Astrocyte of the cerebellum (primary cell): ENCODE measurements around the gene CA10.

Source experiments
- DNase-seq: peaks from one replicate; pipeline ENCODE4 v3.0.0-alpha.2; 2011; ENCODE audit warnings: low read depth
- H3K4me3 ChIP-seq: 2 replicates; pipeline ENCODE4 v1.5.1; 2011; ENCODE audit warnings: mild to moderate bottlenecking, low read depth, low read length, moderate library complexity
- in situ Hi-C: cut with HindIII; loops from 2 replicates; pipeline ENCODE4 v1.10.0; 2017; ENCODE audit warnings: low sequenced_read_pairs
- TF ChIP-seq, protein P1 (sequence below): IDR thresholded peaks from 2 replicates; pipeline ENCODE4 v1.5.1; 2012; ENCODE audit warnings: low read length, low read depth, moderate library complexity, mild to moderate bottlenecking; ENCODE audit errors: missing control alignments

CA10 gene

DNA sequence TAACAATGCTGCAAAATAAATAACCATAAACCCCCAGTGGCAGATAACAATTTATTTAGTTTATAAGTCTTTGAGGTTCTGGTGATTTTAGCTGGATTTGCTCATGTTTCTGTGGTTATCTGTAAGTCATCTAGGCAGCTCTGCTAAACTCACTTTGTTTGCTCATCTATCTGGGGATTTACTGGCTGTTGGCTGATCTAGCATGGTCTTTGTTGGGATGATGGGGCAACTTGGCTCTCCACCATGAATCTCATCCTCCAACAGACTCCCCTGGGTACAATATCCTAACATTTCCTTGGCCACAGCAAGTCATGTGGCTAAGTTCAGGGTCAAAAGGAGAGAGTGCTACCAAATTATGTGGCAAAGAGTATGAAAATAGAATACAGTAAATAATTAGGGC is 359.3 kb downstream of the CA10 start:
- H3K4me3 ChIP-seq, result no peak overlapping the region
- TF ChIP-seq, protein P1, sequence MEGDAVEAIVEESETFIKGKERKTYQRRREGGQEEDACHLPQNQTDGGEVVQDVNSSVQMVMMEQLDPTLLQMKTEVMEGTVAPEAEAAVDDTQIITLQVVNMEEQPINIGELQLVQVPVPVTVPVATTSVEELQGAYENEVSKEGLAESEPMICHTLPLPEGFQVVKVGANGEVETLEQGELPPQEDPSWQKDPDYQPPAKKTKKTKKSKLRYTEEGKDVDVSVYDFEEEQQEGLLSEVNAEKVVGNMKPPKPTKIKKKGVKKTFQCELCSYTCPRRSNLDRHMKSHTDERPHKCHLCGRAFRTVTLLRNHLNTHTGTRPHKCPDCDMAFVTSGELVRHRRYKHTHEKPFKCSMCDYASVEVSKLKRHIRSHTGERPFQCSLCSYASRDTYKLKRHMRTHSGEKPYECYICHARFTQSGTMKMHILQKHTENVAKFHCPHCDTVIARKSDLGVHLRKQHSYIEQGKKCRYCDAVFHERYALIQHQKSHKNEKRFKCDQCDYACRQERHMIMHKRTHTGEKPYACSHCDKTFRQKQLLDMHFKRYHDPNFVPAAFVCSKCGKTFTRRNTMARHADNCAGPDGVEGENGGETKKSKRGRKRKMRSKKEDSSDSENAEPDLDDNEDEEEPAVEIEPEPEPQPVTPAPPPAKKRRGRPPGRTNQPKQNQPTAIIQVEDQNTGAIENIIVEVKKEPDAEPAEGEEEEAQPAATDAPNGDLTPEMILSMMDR, result no peak
- in situ Hi-C loops, result no loop called here
- no peak for DNase-seq

DNA sequence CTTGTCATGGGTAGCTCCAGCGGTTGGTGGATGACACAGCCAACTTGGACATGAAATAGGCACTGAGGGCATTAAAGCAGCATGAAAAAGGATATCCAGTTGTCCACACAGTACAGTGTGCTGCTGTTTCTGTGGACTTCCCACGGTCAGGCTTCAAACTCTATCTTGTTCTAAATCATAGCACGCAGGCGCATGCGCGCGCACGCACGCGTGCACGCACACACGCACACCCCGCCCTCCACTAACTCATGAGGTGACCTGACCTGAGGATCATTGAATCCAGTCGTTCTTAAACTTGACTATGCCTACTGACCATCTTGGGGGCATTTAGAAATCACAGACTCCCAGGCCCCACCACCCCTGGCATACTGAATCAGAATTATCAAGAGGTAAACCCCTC is 361.4 kb downstream of the CA10 start:
- H3K4me3 ChIP-seq, result no peak overlapping the region
- TF ChIP-seq, protein P1, result no peak
- in situ Hi-C loops, result no loop called here
- no peak for DNase-seq

DNA sequence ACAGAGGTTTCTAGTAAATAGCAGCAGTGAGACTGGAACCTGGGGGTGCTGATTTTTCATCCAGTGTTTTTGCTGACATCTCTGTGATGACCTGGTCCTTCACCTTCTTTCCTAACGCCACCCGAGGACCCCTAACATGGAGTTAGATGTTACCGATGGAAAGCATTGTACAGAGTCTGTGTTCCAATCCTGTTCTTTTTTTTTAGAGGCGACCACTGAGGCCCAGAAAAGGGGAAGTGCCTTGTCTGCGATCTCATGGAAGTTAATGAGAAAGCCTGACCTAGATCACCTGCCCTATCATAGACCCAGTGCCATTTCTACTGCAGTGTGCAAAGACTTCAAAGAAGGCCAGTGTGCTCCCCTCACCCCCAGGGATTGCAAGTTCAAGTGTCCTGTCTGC is 362.5 kb downstream of the CA10 start:
- H3K4me3 ChIP-seq, result no peak overlapping the region
- in situ Hi-C loops, result no loop called here
- DNase-seq, result no peak
- TF ChIP-seq, protein P1, result no peak

DNA sequence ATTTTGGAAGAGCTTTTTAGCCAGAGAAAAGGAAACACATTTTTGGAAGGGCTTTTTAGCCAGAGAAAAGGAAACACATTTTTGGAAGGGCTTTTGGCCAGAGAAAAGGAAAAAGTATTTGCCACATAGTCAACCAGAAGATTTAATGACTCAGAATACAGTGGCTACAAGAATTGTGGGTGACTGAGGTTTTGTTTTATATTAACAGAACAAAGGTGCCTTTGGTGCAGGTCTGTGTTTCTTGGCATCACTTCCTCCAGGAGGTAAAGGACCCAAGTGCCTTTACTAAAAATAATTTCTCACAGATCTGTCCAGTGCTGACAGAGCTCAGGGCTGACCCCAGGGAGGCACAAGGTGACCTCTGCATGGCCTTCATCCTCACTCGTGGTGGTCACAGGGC is 363.1 kb downstream of the CA10 start:
- no peak for DNase-seq
- in situ Hi-C loops, result no loop called here
- no peak overlapping the region for H3K4me3 ChIP-seq
- TF ChIP-seq, protein P1, result no peak

DNA sequence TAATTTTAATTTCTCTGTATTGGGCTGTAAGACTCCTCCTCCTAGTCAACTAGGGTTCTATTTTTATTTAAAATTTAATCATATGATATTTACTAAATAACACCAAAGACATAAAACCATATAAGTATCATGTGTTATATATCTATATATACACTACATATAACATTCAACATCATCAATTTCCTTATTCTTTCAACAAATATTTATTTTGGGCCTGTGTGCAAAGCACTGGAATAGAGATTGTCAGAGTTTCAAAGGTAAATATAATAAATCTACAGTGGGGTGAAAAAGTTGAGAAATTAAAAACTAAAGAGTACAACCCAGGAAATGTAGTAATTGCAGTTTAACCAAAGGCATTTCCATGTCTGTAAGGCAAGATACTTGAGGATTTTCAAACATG is 364.0 kb downstream of the CA10 start:
- TF ChIP-seq, protein P1, result no peak
- no peak for DNase-seq
- in situ Hi-C loops, result no loop called here

DNA sequence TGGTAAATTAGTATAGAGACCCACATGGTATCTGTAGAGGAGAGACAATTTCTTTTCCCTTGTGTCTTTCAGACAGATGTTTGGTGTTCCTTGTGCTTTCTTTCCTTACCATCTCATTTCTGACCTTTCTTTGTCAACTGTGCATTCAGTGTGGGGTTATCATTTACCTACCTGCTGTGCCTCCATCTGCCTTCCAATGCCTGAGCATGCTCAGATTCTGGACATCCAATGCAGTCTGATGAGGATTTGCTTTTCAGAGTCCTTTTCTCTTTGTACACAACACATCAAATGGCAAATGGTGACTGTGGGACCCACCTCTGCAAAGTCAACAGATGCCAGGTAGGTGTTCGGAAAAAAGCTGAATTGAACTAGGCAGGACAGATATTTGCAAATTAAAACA is 364.8 kb downstream of the CA10 start:
- in situ Hi-C loops, result no loop called here
- TF ChIP-seq, protein P1, result no peak
- no peak for DNase-seq
- no peak overlapping the region for H3K4me3 ChIP-seq

More for the DNA sequence above, 364.0 kb downstream of the CA10 start:
- H3K4me3 ChIP-seq, result no peak overlapping the region

DNA sequence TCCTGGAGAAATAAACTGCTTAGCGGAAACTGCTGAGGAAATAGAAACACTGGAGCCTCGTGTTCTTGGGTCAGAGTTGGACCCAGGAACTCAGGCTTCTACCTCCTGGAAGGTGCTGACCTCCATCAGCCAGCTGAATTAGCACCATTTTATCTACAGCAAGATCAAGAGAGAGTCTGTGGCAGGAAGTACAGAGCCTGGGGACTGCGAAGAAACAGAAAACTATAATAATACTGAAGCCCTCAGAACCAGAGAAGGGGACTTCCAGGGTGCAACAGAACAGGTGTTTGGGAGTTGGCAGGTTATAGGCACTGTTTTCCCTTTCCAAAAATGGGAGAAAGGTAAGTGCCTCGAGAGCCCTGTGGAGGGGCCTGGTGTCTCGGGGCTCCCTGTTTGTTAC is 379.7 kb downstream of the CA10 start:
- DNase-seq, result no peak
- TF ChIP-seq, protein P1, result no peak
- in situ Hi-C loops, result no loop called here
- H3K4me3 ChIP-seq, result no peak overlapping the region
